Mesendoderm (in vitro differentiated cells): ENCODE measurements around the gene TMEM121B.

Source experiments
- DNase-seq: peaks from one replicate; pipeline ENCODE4 v3.0.0; 2013
- H2AK5ac ChIP-seq: 2 replicates; pipeline ENCODE4 v1.6.1; 2013; ENCODE audit warnings: low read length, inconsistent platforms
- H2BK120ac ChIP-seq: 2 replicates; pipeline ENCODE4 v1.6.1; 2013; ENCODE audit warnings: low read depth, mild to moderate bottlenecking, low read length, moderate library complexity, mixed read lengths
- H2BK15ac ChIP-seq: replicated peaks from 2 replicates; pipeline ENCODE4 v1.6.1; 2013; ENCODE audit warnings: low read depth, mild to moderate bottlenecking, moderate library complexity
- H2BK5ac ChIP-seq: 2 replicates; pipeline ENCODE4 v1.6.1; 2013; ENCODE audit warnings: low read length, inconsistent platforms
- H3K18ac ChIP-seq: 2 replicates; pipeline ENCODE4 v1.6.1; 2013; ENCODE audit warnings: mild to moderate bottlenecking, low read length, mixed read lengths
- H3K23ac ChIP-seq: one replicate; pipeline ENCODE4 v1.6.1; 2013; ENCODE audit warnings: low read length
- H3K27ac ChIP-seq: 2 replicates; pipeline ENCODE4 v1.5.1; 2013; ENCODE audit warnings: low read depth, mild to moderate bottlenecking, inconsistent platforms, low read length, moderate library complexity
- H3K27me3 ChIP-seq: 2 replicates; pipeline ENCODE4 v1.6.1; 2013; ENCODE audit warnings: low read length, control low read depth, mild to moderate bottlenecking, inconsistent platforms; ENCODE audit not compliant: insufficient read depth, poor library complexity
- H3K36me3 ChIP-seq: 2 replicates; pipeline ENCODE4 v1.6.1; 2013; ENCODE audit warnings: low read length, inconsistent platforms; ENCODE audit not compliant: control insufficient read depth, insufficient read depth
- H3K4ac ChIP-seq: one replicate; pipeline ENCODE4 v1.6.1; 2013; ENCODE audit warnings: low read depth, mild to moderate bottlenecking, low read length, moderate library complexity
- H3K4me1 ChIP-seq: 2 replicates; pipeline ENCODE4 v1.6.1; 2013; ENCODE audit warnings: low read depth, low read length, inconsistent platforms; ENCODE audit not compliant: control insufficient read depth
- H3K4me2 ChIP-seq: 2 replicates; pipeline ENCODE4 v1.6.1; 2013; ENCODE audit warnings: low read length
- H3K4me3 ChIP-seq: 2 replicates; pipeline ENCODE4 v1.5.1; 2013; ENCODE audit warnings: mild to moderate bottlenecking, low read length
- H3K56ac ChIP-seq: one replicate; pipeline ENCODE4 v1.6.1; 2013; ENCODE audit warnings: low read length
- H3K79me1 ChIP-seq: 2 replicates; pipeline ENCODE4 v1.6.1; 2013; ENCODE audit warnings: low read length, inconsistent platforms
- H3K79me2 ChIP-seq: 2 replicates; pipeline ENCODE4 v1.6.1; 2013; ENCODE audit warnings: mild to moderate bottlenecking, low read length; ENCODE audit not compliant: control insufficient read depth, insufficient read depth
- H3K9ac ChIP-seq: 2 replicates; pipeline ENCODE4 v1.6.1; 2013; ENCODE audit warnings: low read length, inconsistent platforms
- H4K5ac ChIP-seq: one replicate; pipeline ENCODE4 v1.6.1; 2013; ENCODE audit warnings: low read length
- H4K8ac ChIP-seq: one replicate; pipeline ENCODE4 v1.6.1; 2013; ENCODE audit warnings: low read depth, mild to moderate bottlenecking, control low read depth, low read length, moderate library complexity
- WGBS: extraction: QIAGEN DNeasy Blood & Tissue Kit; methylation state at CpG from one replicate; pipeline ENCODE4 v1.1.7; 2013; ENCODE audit warnings: low lambda C conversion rate, missing lambda C conversion rate; ENCODE audit not compliant: insufficient coverage; ENCODE audit errors: extremely low coverage; 5-methylcytosine and 5-hydroxymethylcytosine counted together

TMEM121B gene

DNA sequence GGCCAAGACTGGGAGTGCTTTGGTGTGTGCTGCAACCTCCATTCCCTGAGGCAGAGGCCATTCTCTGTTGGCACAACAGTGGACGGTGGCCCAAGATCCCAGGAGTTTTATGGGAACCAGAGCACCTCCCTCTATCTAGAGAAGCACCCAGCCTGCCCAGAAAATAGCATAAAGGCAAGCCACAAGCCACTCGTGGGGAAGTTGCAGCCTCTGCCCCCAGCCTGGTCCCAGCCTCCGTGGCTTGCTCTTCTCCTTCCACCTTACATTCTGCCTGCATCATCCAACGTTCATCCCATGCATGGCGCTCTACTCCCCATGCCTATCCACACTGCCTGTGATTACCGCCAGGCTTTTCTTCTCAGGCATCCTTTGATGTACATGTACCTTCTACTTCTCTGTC, 20.5 kb downstream of the TMEM121B start:
- Histone ChIP-seq H2AK5ac (no peak overlapping the region), H3K4ac (no peak overlapping the region), H3K23ac (no peak overlapping the region), H3K9ac (no peak overlapping the region), H2BK5ac (no peak overlapping the region), H4K5ac (no peak overlapping the region), H3K36me3 (peaks cover 7% of the 10 kb centered on the region), H3K27ac (no peak overlapping the region), H3K18ac (no peak overlapping the region), H3K27me3 (no peaks in the 10 kb centered on the region), H2BK15ac (no peak overlapping the region), H3K4me3 (no peak overlapping the region), H3K4me1 (no peaks in the 10 kb centered on the region), H3K4me2 (no peak overlapping the region), H4K8ac (no peak overlapping the region), H2BK120ac (no peak overlapping the region), H3K79me1 (peaks cover 5% of the 10 kb centered on the region), H3K79me2 (peaks cover 3% of the 10 kb centered on the region), H3K56ac (no peak overlapping the region)
- DNase-seq, result no peak
- no CpG with 5 or more reads among the region's 6 CpGs for WGBS

GRCh38 chr22:17098379-17098819, 22.8 kb downstream of the TMEM121B start:
- no peak overlapping the region for H2BK15ac ChIP-seq
- H3K4me1 ChIP-seq, result no peaks in the 10 kb centered on the region
- no peak overlapping the region for H3K9ac ChIP-seq
- H3K23ac ChIP-seq, result no peak overlapping the region
- H3K79me1 ChIP-seq, result peaks cover 8% of the 10 kb centered on the region
- no peak overlapping the region for H4K5ac ChIP-seq
- H3K36me3 ChIP-seq, result peaks cover 7% of the 10 kb centered on the region
- no peak overlapping the region for H2AK5ac ChIP-seq
- DNase-seq, result no peak
- peaks cover 3% of the 10 kb centered on the region for H3K79me2 ChIP-seq
- no peak overlapping the region for H3K18ac ChIP-seq
- H3K27me3 ChIP-seq, result no peaks in the 10 kb centered on the region
- H3K4me2 ChIP-seq, result no peak overlapping the region
- H2BK120ac ChIP-seq, result no peak overlapping the region
- H3K4me3 ChIP-seq, result no peak overlapping the region
- no peak overlapping the region for H3K56ac ChIP-seq
- no peak overlapping the region for H4K8ac ChIP-seq
- no peak overlapping the region for H2BK5ac ChIP-seq
- no peak overlapping the region for H3K27ac ChIP-seq
- H3K4ac ChIP-seq, result no peak overlapping the region
- no CpG with 5 or more reads among the region's 7 CpGs for WGBS

DNA sequence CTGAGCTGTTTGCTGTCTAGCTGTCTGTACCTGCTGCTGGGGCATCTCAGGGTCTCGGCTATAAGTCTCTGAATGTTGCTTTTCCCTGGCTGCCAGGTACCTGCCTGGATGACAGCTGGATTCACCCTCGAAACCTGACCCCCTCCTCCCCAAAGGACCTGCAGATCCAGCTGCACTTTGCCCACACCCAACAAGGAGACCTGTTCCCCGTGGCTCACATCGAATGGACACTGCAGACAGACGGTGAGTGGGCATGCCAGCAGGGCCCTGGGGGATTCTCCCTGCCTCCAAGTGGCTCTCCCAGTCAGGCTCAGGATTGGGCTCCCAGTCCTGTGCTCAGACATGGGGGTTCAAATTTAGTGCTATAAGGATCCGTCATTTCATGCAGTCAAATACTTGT, 23.5 kb downstream of the TMEM121B start:
- Histone ChIP-seq H3K4me1 (no peaks in the 10 kb centered on the region), H3K18ac (no peak overlapping the region), H3K27me3 (no peaks in the 10 kb centered on the region), H4K5ac (no peak overlapping the region), H3K9ac (no peak overlapping the region), H3K36me3 (peaks cover 7% of the 10 kb centered on the region), H3K27ac (no peak overlapping the region), H2BK5ac (no peak overlapping the region), H3K4me3 (no peak overlapping the region), H3K4me2 (no peak overlapping the region), H3K79me2 (peaks cover 3% of the 10 kb centered on the region), H3K23ac (no peak overlapping the region), H3K4ac (no peak overlapping the region), H2BK15ac (no peak overlapping the region), H2AK5ac (no peak overlapping the region), H3K56ac (no peak overlapping the region), H3K79me1 (peaks cover 8% of the 10 kb centered on the region), H4K8ac (no peak overlapping the region), H2BK120ac (no peak overlapping the region)
- no peak for DNase-seq
- no CpG with 5 or more reads among the region's 6 CpGs for WGBS

- Histone ChIP-seq H2AK5ac (no peak overlapping the region), H3K4me3 (no peak overlapping the region)
Measured at GRCh38 chr22:17097062-17097461, 24.1 kb downstream of the TMEM121B start.

DNA sequence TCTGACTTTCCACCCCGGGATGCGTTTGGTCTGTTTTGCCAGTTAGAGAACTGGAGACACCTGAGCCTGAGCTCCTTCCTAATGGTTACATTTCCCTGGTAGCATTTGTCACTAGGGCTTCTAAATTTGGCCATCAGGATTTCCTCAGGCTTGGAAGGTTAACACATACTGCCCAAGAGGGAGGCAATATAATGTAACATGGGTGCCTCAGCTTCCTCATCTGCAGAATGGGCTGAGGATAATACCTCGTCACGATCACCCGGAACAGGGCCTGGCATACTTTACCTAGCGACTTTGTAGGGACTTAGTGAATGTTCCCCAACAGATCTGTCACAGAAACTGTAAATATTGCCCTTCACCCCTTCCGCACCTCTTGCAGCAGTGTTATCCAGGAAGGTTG, 25.1 kb downstream of the TMEM121B start:
- no peak overlapping the region for H3K4me2 ChIP-seq
- peaks cover 2% of the 10 kb centered on the region for H3K36me3 ChIP-seq
- H3K23ac ChIP-seq, result no peak overlapping the region
- H3K27me3 ChIP-seq, result no peaks in the 10 kb centered on the region
- no peak overlapping the region for H3K56ac ChIP-seq
- WGBS, result no CpG with 5 or more reads among the region's 7 CpGs
- H3K18ac ChIP-seq, result no peak overlapping the region
- peaks cover 3% of the 10 kb centered on the region for H3K79me2 ChIP-seq
- peaks cover 8% of the 10 kb centered on the region for H3K79me1 ChIP-seq
- H4K5ac ChIP-seq, result no peak overlapping the region
- no peak overlapping the region for H3K4me3 ChIP-seq
- H2AK5ac ChIP-seq, result no peak overlapping the region
- no peak overlapping the region for H2BK15ac ChIP-seq
- H3K4ac ChIP-seq, result no peak overlapping the region
- no peak overlapping the region for H4K8ac ChIP-seq
- DNase-seq, result no peak
- no peak overlapping the region for H3K9ac ChIP-seq
- no peak overlapping the region for H3K27ac ChIP-seq
- H2BK120ac ChIP-seq, result no peak overlapping the region
- no peak overlapping the region for H2BK5ac ChIP-seq
- no peaks in the 10 kb centered on the region for H3K4me1 ChIP-seq

More at GRCh38 chr22:17097062-17097461, 24.1 kb downstream of the TMEM121B start:
- Histone ChIP-seq H4K5ac (no peak overlapping the region), H2BK120ac (no peak overlapping the region), H2BK15ac (no peak overlapping the region), H3K4ac (no peak overlapping the region), H4K8ac (no peak overlapping the region), H3K36me3 (peaks cover 4% of the 10 kb centered on the region), H3K4me2 (no peak overlapping the region), H3K9ac (no peak overlapping the region), H3K27ac (no peak overlapping the region), H3K18ac (no peak overlapping the region), H3K79me1 (peaks cover 8% of the 10 kb centered on the region), H3K23ac (no peak overlapping the region), H3K4me1 (no peaks in the 10 kb centered on the region), H3K27me3 (no peaks in the 10 kb centered on the region), H3K56ac (no peak overlapping the region), H2BK5ac (no peak overlapping the region), H3K79me2 (peaks cover 3% of the 10 kb centered on the region)
- WGBS, result no CpG with 5 or more reads among the region's 6 CpGs
- no peak for DNase-seq

DNA sequence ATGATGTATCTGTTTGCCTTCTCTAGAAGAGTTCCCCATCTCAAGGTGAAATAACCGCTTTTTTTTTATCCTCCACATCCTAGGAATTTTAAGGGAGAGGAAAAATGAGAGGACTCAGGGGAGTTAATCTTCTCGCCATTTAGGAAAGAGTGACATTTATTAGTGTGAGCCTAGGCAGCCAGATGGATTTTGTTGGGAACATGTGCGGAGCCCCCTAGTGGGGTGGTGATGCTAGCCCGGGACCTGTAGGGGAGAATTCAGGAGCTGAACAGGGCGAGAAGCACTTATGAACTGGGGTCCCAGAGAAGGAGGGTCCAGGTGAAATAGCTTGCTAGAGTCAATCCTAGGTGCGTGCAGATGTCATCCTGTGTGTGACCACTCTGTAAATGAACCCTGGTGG, 25.6 kb downstream of the TMEM121B start:
- no peak for DNase-seq
- Histone ChIP-seq H3K56ac (no peak overlapping the region), H4K8ac (no peak overlapping the region), H3K36me3 (peaks cover 2% of the 10 kb centered on the region), H3K4me2 (no peak overlapping the region), H3K4ac (no peak overlapping the region), H2BK120ac (no peak overlapping the region), H3K4me1 (no peaks in the 10 kb centered on the region), H3K79me1 (peaks cover 10% of the 10 kb centered on the region), H3K23ac (no peak overlapping the region), H3K79me2 (peaks cover 5% of the 10 kb centered on the region), H2BK5ac (no peak overlapping the region), H2AK5ac (no peak overlapping the region), H2BK15ac (no peak overlapping the region), H3K9ac (no peak overlapping the region), H4K5ac (no peak overlapping the region), H3K27ac (no peak overlapping the region), H3K27me3 (no peaks in the 10 kb centered on the region), H3K18ac (no peak overlapping the region), H3K4me3 (no peak overlapping the region)
- no CpG with 5 or more reads among the region's 6 CpGs for WGBS
